Esophagus muscularis mucosa (tissue), 4 donors: ENCODE data around the gene MOB1A. TPM values are rescaled to one million over a fixed set of nuclear protein-coding genes. Genes with fewer than 3 reads are reported as not detected.

Experiments
- DNase-seq: peaks from one replicate; pipeline ENCODE4 v3.0.0-alpha.2; 2017; ENCODE audit errors: extremely low spot score
- H3K27ac ChIP-seq, 4 donors: fragments of 200-600 bp; sonication (generic); replicated peaks in 1 of 4; 1 replicate in 3 of 4; 2 replicates in 1 of 4; pipeline ENCODE4 v1.5.1; 2016 to 2019; ENCODE audit warnings: mild to moderate bottlenecking in 1 of 4
- H3K27me3 ChIP-seq, 4 donors: fragments of 200-600 bp; sonication (generic); one replicate each; pipeline versions ENCODE4 v1.5.1 to v1.6.0; 2016 to 2019
- H3K36me3 ChIP-seq, 4 donors: fragments of 200-600 bp; sonication (generic); one replicate each; pipeline ENCODE4 v1.5.1; 2016 to 2019
- H3K4me1 ChIP-seq, 4 donors: fragments of 200-600 bp; sonication (generic); one replicate each; pipeline ENCODE4 v1.5.1; 2016 to 2019
- H3K4me3 ChIP-seq, 4 donors: fragments of 200-600 bp; sonication (generic); 1 replicate in 2 of 4; 2 replicates in 2 of 4; pipeline ENCODE4 v1.5.1; 2016 to 2019; ENCODE audit warnings: mild to moderate bottlenecking in 4 of 4, moderate library complexity in 1 of 4
- H3K9me3 ChIP-seq, 4 donors: fragments of 200-600 bp; sonication (generic); 1 replicate in 3 of 4; 2 replicates in 1 of 4; pipeline ENCODE4 v1.5.1; 2016 to 2019
- CTCF ChIP-seq, 3 experiments: fragments of 200-600 bp in 2 of 3; fragments of 450-650 bp in 1 of 3; sonication (generic) in 2 of 3; IDR thresholded peaks; one replicate each; pipeline ENCODE4 v1.5.1; 2017 to 2019; ENCODE audit warnings: antibody characterized with exemption in 3 of 3, mild to moderate bottlenecking in 2 of 3, moderate library complexity in 1 of 3
- EP300 ChIP-seq: sonication (generic); formaldehyde crosslinking; IDR thresholded peaks from one replicate; pipeline ENCODE4 v1.6.1; 2017; ENCODE audit warnings: antibody characterized with exemption
- POLR2A ChIP-seq: fragments of 450-650 bp; IDR thresholded peaks from one replicate; pipeline ENCODE4 v1.6.1; 2017; ENCODE audit warnings: antibody characterized with exemption, moderate library complexity, mild to moderate bottlenecking, low read depth
- POLR2AphosphoS5 ChIP-seq, 2 donors: sonication (generic); formaldehyde crosslinking; IDR thresholded peaks; one replicate each; pipeline ENCODE4 v1.6.1; 2017; ENCODE audit warnings: antibody characterized with exemption in 2 of 2
- WGBS: methylation state at CpG from one replicate; pipeline ENCODE4 v1.1.5; 2018; 5-methylcytosine and 5-hydroxymethylcytosine counted together
- intact Hi-C: fragments of 100-400 bp; cut with DNase I; formaldehyde crosslinking; loops from one replicate; pipeline ENCODE4 v1.15.1; 2023
- total RNA-seq, 4 donors: library from RNA; depleted of rRNA; stranded (reverse); fragments of >200 nt; gene quantifications; one replicate each; pipeline versions ENCODE4 v1.1.0 to v1.2.1, GENCODE V29; 2016

The MOB1A gene
- total RNA-seq, 4 donors from 2014 or later, result 102 to 129 (median 106) TPM

GRCh38 chr2:74179063-74179865, 585 bp upstream of the MOB1A start:
- Histone ChIP-seq H3K27ac (peak overlapping the region; percentile 93 to 98 (median 96)), H3K9me3 (no peaks in the 10 kb centered on the region), H3K36me3 (no peaks in the 10 kb centered on the region), H3K27me3 (no peaks in the 10 kb centered on the region), H3K4me3 (peak overlapping the region; percentile 86 to 94 (median 89)), H3K4me1 (peaks cover 34 to 45% (median 42%) of the 10 kb centered on the region in 4 donors)
- intact Hi-C loops, result no loop called here
- WGBS, result 51% methylated on average over 25 of the region's 25 CpGs
- TF ChIP-seq POLR2AphosphoS5 (IDR thresholded peaks at IDR 0.05), result no peak
- peak in 2 of 3 experiments; percentile 20 to 44 for TF ChIP-seq CTCF (IDR thresholded peaks at IDR 0.05)
- TF ChIP-seq POLR2A, result no peak
- no peak for TF ChIP-seq EP300
- DNase-seq, result no peak

GRCh38 chr2:74177696-74178095, 983 bp downstream of the MOB1A start:
- Histone ChIP-seq H3K9me3 (no peaks in the 10 kb centered on the region), H3K27me3 (no peaks in the 10 kb centered on the region), H3K4me3 (peak overlapping the region; percentile 86 to 94 (median 89)), H3K4me1 (peaks cover 36 to 56% (median 50%) of the 10 kb centered on the region in 4 donors), H3K36me3 (no peaks in the 10 kb centered on the region), H3K27ac (peak overlapping the region; percentile 93 to 98 (median 96))
- no peak for DNase-seq
- intact Hi-C loops, result no loop called here
- TF ChIP-seq POLR2A, result no peak
- TF ChIP-seq EP300, result no peak
- TF ChIP-seq CTCF (IDR thresholded peaks at IDR 0.05), result no peak
- TF ChIP-seq POLR2AphosphoS5 (IDR thresholded peaks at IDR 0.05), result no peak

- intact Hi-C loops, result no loop called here
- no peaks in the 10 kb centered on the region for H3K9me3 ChIP-seq
- no peak overlapping the region for H3K27ac ChIP-seq
- H3K4me3 ChIP-seq, result no peak overlapping the region
- H3K36me3 ChIP-seq, result peaks cover 16 to 27% (median 21%) of the 10 kb centered on the region in 4 donors
- no peak for TF ChIP-seq CTCF (IDR thresholded peaks at IDR 0.05)
- TF ChIP-seq POLR2AphosphoS5 (IDR thresholded peaks at IDR 0.05), result no peak
- no peak for TF ChIP-seq EP300
- TF ChIP-seq POLR2A, result no peak
- DNase-seq, result no peak
- WGBS, result 94% methylated on average over 1 of the region's 1 CpG
- no peaks in the 10 kb centered on the region for H3K27me3 ChIP-seq
- H3K4me1 ChIP-seq, result peaks cover 37 to 66% (median 59%) of the 10 kb centered on the region in 4 donors
Measured at GRCh38 chr2:74174909-74175308, 3.8 kb downstream of the MOB1A start.

- peaks cover 3 to 17% (median 12%) of the 10 kb centered on the region in 4 donors for H3K4me1 ChIP-seq
- no peaks in the 10 kb centered on the region for H3K9me3 ChIP-seq
- H3K27ac ChIP-seq, result no peak overlapping the region
- DNase-seq, result no peak
- H3K27me3 ChIP-seq, result no peaks in the 10 kb centered on the region
- H3K36me3 ChIP-seq, result peaks cover 64 to 87% (median 76%) of the 10 kb centered on the region in 4 donors
- TF ChIP-seq POLR2AphosphoS5 (IDR thresholded peaks at IDR 0.05) (no peak), CTCF (IDR thresholded peaks at IDR 0.05) (no peak), EP300 (no peak), POLR2A (no peak)
- intact Hi-C loops, result no loop called here
- no peak overlapping the region for H3K4me3 ChIP-seq
- whole genome bisulfite sequencing, result 69% methylated on average over 2 of the region's 2 CpGs
Measured at GRCh38 chr2:74168739-74169138, 9.9 kb downstream of the MOB1A start.
